Measurements from ENCODE around the gene CAMKK2.

DNA sequence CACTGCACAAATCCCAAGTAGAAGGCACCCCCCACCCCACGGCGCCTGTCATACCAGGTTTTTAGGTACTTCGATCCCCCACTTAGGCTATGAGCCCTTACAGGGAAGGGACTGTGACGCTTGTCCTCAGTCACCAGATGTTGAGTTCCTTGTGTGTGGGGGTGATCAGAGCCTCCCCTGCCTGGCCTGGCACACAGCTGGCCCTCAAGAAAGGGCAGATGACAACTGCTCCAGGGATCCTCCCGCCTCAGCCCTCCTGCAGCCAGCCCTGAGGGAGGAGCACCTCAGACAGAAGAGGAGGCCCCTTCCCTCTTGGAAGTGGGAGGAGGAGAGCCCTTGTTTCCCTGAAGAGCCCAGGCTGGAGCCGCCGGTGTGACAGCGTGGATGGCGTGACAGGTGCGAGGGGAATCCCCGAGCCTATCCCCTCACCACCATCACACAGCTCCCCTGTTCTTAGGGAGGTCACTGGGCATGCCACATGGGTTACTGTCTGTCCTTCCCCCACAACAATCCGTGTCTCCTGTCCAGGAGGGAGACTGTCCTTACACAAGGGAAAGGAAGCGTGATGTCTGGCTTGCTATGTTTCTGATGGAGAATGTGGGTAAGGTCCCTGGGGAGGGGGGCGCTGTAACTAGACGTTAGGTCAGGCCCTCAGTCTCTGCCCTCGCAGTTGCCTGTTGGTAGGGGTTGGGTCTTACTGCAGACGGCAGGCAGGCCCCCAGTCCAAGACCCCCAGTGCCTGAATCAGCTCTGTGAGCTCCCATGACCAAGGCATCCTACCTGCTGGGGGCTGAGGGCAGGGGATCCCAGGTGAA is 55.1 kb downstream of the CAMKK2 start:
- no peak; the same call in 1 of the 2 replicates for TF ChIP-seq POLR2A (IDR thresholded peaks at IDR 0.05; ENCODE audit: low read depth, low read length)
- no peak for TF ChIP-seq TAF1 (IDR thresholded peaks at IDR 0.05; ENCODE audit: low read depth, low read length)
- TF ChIP-seq SPI1 (IDR thresholded peaks at IDR 0.05; ENCODE audit: low read depth, low read length) = no peak
- no peak for TF ChIP-seq POLR2AphosphoS5 (IDR thresholded peaks at IDR 0.05; ENCODE audit: low read depth, low read length)
- TF ChIP-seq POU2F2 (IDR thresholded peaks at IDR 0.05; ENCODE audit: low read depth, low read length) = no peak
- TF ChIP-seq PAX5 (IDR thresholded peaks at IDR 0.05; ENCODE audit: insufficient read depth, low read length, severe bottlenecking) = no peak
